T47D (cell line): Measurements from ENCODE around the gene PNPLA7.
A peak's percentile ranks its signal among the peaks of the same experiment; 100 is the strongest.

ENCODE experiments used
- DNase-seq, 2 experiments: peaks; one replicate each; pipeline versions ENCODE4 v3.0.0 to v3.0.0-alpha.2; 2011 to 2012; ENCODE audit warnings: low read depth in 1 of 2, low spot score in 1 of 2
- JUND ChIP-seq: IDR thresholded peaks from 2 replicates; pipeline ENCODE4 v1.6.1; 2012; ENCODE audit warnings: low read depth
- in situ Hi-C: cut with HindIII; loops from 2 replicates; pipeline ENCODE4 v1.10.0; 2016; ENCODE audit warnings: low sequenced_read_pairs, low pct_unique_long_range_greater_than_20kb

The PNPLA7 gene

DNA sequence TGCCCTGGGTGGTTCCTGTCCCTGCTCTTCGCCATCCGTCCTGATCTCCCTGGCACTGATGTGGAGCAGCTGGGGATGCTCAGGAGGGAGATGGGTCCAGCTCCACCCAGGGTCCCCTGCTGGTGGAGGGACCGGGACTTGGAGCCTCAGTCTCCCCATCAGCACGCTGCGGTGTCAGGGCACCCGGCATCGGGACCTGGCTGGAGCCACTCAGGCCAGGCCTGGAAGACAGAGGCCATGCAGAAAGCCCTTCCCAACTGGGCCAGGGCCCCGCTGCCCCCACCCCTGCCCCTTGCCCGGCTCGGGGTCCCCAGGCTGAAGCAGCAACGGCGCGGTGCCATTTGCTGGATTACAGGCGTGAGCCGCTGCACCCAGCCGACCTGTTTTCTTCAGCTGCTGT is 50.8 kb downstream of the PNPLA7 start:
- TF ChIP-seq JUND, result no peak
- in situ Hi-C loops, result no loop called here
- DNase-seq, result no peak

DNA sequence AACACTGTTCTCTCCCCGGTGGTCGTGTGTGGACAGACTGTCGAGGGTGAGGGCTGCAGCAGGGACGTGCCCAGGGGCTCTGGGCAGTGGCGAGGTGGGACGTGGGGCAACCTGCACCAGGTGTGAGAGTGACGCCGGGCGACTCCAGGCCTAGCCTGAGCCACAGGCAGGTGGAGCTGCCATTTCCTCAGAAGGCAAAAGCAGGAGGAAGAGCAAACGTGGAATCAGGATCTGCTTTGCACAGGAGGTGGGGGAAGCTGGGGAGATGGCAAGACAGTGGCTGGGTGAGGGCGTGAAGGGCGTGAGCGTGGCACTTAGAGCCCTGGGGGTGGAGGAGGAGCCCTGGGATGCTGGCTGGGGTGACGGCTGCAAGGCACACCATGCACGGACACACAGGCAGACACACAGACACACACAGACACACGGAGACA is 51.5 kb downstream of the PNPLA7 start:
- in situ Hi-C loops, result no loop called here
- no peak for DNase-seq
- TF ChIP-seq JUND, result no peak

DNA sequence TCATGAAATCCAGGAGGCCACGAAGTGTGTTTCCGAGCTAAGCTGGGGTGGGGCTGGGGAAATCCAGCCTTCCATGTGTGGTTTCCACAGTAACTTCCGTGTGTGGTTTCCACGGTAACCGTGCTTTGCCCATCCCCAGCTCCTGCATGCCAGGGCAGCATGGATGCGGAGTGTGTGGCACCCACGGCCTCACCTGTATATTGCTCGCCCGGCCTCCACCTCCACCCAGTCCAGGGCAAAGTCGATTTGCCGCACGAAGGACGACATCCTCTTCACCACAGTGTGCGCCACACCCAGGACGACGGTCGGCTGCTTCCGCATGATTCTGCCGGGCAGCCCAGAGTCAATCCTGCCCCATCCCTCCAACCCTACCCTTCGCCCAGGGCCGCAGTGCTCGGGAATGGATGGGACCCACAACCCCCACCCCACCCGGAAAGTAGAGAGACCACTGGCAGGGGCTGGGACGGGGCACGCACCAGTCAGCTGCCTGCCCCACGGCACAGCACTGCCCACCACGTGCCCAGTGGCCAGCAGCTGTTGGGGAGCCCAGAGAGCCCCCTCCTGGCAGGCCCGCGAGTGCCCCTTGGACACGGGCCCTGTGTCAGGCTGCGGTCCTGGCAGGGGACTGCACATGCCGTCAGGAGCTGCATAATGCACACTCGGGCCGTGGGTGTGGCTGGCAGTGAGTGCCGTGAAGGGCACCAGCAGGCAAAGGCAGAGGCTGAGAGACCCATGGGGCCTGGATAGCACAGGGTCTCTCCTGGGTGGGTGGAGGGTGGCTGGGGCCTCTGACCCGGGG is 52.1 kb downstream of the PNPLA7 start:
- DNase-seq, result no peak
- no peak for TF ChIP-seq JUND
- in situ Hi-C loops, result no loop called here

DNA sequence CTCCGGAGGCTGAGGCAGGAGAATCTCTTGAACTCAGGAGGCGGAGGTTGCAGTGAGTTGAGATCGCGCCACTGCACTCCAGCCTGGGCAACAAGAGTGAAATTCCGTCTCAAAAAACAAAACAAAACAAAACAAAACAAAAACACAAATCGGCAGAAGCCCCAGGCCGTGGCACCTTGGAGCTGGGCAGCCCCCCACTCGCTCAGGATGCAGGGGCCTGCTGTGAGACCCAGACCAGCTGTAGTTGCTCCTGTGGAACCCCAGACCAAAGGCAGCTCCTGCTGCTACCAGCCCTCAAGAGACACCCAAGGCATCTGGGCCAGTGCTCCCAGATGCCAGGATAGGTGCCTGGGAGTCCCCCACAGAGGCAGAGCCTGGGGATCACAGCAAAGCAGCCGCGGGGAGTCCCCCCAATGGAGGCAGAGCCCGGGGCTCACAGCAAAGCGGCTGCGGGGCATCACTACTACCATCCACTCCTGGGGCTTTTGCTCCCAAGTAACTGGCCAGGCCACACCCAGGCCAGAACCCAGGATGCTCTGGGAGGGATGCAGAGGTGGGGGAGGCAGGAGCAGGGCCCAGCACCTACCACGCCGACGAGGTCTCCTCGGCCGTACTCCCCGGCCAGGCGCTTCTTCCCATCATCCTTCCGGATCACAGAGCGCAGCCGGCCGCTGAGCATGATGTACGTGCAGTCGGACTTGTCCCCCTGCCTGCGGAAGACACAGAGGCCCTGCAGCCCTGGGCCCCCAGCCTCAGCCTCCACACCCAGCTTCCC is 53.4 kb downstream of the PNPLA7 start:
- DNase-seq, result no peak
- TF ChIP-seq JUND, result no peak
- in situ Hi-C loops, result no loop called here

DNA sequence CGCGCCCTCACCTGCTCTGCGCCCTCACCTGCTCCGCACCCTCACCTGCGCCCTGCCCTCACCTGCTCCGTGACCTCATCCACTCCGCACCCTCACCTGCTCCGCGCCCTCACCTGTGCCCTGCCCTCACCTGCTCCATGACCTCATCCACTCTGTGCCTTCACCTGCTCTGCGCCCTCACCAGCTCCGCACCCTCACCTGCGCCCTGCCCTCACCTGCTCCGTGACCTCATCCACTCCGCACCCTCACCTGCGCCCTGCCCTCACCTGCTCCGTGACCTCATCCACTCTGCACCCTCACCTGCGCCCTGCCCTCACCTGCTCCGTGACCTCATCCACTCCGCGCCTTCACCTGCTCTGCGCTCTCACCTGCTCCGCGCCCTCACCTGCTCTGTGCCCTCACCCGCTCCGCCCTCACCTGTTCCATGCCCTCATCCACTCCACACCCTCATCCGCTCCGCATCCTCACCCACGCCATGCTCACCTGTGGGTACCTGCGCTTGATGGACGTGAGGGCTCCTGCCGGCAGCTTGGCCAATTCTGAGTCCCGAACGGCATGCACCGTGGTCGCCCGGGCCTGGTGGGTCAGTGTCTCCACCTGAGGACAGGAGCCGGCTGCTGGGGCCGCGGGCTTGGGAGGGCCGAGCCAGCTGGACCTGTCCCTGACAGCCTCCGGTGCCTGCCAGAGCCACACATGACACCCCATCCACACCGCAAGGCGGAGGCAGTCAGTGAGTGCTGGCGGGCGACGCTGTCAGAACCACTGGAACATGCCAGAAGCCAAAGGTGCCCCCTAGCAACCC is 55.5 kb downstream of the PNPLA7 start:
- no peak for DNase-seq
- TF ChIP-seq JUND, result no peak
- in situ Hi-C loops, result no loop called here

DNA sequence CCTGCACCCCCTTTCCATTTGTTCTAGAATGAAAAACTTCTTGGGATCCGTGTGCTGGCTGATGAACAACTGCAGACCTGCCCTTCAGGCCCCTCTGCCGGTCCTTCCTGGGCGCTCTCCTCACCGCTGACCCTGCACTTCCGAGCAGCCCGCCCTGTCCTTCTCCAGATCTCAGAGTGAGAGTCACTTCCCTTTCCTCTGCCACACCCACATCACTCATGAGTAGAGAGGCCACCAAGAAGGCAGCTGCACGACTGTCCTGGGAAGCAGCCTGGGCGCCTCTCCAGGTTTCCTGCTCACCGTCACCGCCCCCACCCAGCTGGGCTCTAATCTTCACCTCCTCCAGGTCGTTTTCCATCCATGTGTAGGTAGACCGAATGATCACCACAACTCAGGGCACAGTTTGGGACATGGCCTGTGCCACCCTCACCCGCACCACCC is 56.1 kb downstream of the PNPLA7 start:
- in situ Hi-C loops, result no loop called here
- no peak for TF ChIP-seq JUND

DNA sequence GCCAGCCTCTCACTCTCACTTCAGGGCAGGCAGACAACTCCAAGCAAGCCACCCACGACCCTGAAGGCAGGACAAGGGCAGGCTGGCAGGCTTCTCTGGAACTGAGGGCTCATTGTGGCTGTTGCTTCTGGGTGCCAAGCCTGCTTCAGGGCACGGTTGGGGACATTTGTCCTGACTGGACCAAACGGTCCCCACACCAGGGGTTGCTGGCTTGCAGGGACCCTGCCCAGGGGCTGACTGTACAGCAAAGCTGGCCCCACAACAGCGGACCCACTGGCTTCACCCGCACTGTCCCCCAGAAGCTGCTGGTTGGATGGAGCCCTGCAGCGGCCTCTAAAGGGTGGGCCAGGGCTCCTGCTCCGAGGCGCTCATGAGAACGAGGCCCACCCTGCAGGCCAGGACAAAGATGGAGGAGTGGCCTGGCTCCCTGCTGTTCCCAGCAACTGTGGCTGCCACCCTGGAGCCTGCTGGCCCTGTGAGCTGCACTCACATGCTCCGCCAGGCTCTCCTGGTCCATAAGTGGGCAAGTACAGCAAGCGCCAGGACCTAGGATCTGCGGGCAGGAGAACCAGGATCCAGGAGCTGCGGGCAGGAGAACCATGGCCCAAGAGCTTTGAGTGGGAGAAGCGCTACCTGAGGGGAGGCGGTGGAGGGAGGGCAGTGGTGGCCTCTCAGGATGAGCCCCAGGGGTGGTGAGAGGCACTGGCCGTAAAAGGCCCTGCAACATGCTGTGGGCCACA is 56.7 kb downstream of the PNPLA7 start:
- TF ChIP-seq JUND, result no peak
- in situ Hi-C loops, result no loop called here
- DNase-seq, result no peak

More for the DNA sequence above, 56.1 kb downstream of the PNPLA7 start:
- DNase-seq, result no peak

DNA sequence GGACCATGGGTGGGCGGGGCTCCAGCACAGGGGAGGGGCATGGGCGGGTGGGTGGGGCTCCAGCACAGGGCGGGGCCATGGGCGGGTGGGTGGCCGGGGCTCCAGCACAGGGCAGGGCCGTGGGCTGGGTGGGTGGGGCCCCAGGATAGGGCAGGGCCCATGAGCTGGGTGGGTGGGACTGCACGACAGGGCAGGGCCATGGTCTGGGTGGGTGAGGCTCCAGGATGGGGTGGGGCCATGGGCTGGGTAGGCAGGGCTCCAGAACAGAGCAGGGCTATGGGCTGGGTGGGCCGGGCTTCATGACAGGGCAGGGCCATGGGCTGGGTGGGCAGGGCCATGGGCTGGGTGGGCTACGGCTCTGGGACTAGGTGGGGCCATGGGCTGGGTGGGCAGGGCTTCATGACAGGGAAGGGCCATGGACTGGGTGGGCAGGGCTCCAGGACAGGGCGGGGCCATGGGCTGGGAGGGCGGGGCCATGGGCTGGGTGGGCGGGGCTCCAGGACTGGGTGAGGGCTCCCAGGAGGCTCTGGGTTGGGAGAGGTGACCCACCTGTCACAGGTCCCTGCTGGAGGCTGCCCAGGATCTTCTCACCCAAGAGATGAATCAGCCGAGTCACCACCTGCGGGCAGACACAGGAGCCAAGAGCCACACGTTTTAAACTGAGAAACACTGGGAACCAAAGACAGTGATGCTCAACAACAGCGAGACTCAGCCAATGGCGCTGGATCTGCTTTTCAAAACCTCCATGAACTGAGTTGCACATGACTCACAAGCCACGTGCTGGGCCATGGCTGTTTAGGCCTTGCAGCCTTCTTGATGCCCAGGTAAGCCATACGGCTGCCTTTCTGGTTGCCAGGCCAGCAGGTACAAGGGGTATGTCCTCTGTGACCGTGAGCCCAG is 57.5 kb downstream of the PNPLA7 start:
- in situ Hi-C loops, result no loop called here
- DNase-seq, result peak in 1 of 2 experiments; percentile 94
- no peak for TF ChIP-seq JUND

DNA sequence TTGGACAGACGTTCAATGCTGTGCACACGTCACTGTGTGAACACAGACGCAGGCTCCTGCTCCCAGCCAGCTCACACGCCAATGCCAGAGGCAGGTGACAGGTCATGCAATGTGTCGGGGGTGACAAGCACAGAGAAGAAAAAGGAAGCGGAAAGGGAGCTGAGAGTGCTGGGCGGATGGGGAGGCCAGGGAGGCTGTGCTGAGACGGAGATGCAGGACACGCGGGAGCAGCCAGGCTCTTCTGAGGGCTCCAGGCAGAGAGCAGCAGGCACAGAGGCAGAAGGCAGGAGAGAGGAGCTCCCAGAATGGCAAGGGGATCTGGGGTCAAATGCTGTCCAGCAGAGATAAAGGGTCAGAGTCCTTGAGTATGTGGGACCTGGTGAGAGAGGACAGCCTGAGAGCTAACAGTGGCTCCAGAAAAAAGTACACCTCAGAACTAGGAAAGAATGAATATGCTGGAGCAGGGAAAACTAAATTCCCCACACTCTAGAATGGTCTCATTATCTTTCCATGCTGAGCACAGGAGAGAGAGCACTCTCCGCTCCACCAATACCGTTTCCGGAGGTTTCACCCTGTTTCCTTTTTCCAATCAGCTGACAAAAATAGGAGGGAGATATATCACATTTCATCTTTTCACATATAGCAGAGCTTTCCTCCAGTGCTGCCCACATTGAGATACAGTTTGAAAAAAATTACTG is 58.3 kb downstream of the PNPLA7 start:
- in situ Hi-C loops, result no loop called here
- no peak for TF ChIP-seq JUND
- DNase-seq, result no peak

DNA sequence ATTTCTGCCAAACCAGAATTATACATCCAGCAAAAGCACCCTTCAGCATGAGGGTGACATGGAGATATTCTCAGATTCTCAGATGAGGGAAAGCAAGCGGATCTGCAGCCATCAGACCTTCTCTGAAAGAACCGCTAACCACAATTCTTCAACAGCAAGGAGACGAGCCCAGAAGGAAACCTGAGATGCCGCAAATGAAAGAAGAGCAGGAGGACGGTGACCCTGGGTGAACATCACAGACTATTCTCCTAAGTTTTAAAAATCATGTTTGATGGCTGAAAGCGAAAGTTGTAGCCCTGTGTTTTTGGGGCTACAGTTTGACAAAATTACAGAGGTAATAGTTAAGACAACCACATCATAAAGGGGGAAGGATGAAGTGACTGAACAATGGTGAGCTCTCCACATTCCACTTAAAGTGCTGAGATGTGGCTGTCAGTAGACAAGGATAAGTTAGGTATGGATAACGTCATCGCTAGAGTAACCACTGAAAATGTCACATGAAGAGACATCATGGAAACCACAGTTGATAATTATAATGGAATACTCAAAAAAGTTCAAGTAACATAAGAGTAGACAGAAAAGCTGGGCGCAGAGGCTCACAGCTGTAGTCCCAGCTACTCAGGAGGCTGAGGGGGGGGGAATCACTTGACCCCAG is 59.5 kb downstream of the PNPLA7 start:
- DNase-seq, result no peak
- TF ChIP-seq JUND, result no peak
- in situ Hi-C loops, result no loop called here
